AG04449 (cell line): Measurements from ENCODE around the gene IGSF5.
"Not testable (repeated sequence)": the region's sequence is repeated elsewhere in the genome, so short reads cannot be mapped to it uniquely, and the experiment has no call there.

Experiments
- CTCF ChIA-PET: fragments of 350-600 bp; formaldehyde crosslinking; extraction: SDS; loops from one replicate; lab custom pipeline; 2021; ENCODE audit warnings: antibody characterized with exemption; lab: Yijun Ruan, JAX
- POLR2A ChIA-PET: fragments of 400-600, 350-600 bp; formaldehyde crosslinking; extraction: SDS; loops from one replicate; lab custom pipeline; 2020; ENCODE audit warnings: antibody characterized with exemption, inconsistent platforms; lab: Yijun Ruan, JAX
- DNase-seq: peaks from one replicate; pipeline ENCODE4 v3.0.0-alpha.2; 2010; ENCODE audit warnings: low read depth, low spot score
- H3K4me3 ChIP-seq: 2 replicates; pipeline ENCODE4 v1.5.1; 2011; ENCODE audit warnings: low read depth, mild to moderate bottlenecking, control low read depth, low read length
- CTCF ChIP-seq: IDR thresholded peaks from one replicate; pipeline ENCODE4 v1.5.1; 2011; ENCODE audit warnings: mild to moderate bottlenecking, moderate library complexity, low read length, control low read depth, inconsistent platforms; ENCODE audit not compliant: insufficient read depth; ENCODE audit errors: missing control alignments

The IGSF5 gene

GRCh38 chr21:39744883-39745282, at the start of gene IGSF5:
TSS of gene IGSF5 (plus strand) at chr21:39745183. CDS start at chr21:39745510, 327 bp downstream.
- CTCF ChIA-PET, H3K4me3 ChIP-seq, POLR2A ChIA-PET, DNase-seq: not testable (repeated sequence)

DNA sequence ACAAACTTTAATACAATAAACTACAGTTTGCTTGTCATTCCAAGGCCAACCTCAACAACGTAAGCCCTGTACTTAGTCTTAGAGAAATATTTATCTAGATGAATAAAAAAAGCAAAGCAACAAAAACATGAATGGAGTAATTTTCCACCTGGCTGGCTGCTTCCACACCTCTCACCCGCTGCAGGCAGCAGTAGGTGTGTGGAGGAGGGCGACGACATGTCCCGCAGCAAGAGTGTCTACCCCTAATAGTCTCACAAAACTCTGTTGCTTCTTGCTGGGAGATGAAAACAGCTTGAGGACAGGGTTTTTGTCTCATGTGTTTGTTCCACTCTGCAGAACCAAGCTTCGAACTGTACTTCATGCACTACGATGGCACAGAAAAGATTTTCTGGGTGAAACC, 48.8 kb upstream of the IGSF5 start:
- CTCF ChIA-PET = interaction anchor here (1.7 kb wide), 1 partner anchor 178 kb away, joined by 8 read pairs; no protein-coding TSS in a partner anchor
- POLR2A ChIA-PET = no interaction called here
- DNase-seq = no peak
- H3K4me3 ChIP-seq = no peak overlapping the region
- no peak for TF ChIP-seq CTCF

GRCh38 chr21:39696618-39697017, 48.4 kb upstream of the IGSF5 start:
- no peak for TF ChIP-seq CTCF
- H3K4me3 ChIP-seq = no peak overlapping the region
- no peak for DNase-seq
- POLR2A ChIA-PET = no interaction called here
- CTCF ChIA-PET = interaction anchor here (1.0 to 1.7 kb wide), 2 partner anchors 9 to 179 kb away, joined by 4 to 8 read pairs; no protein-coding TSS in a partner anchor

- TF ChIP-seq CTCF = no peak
- ChIA-PET CTCF (interaction anchor here (5.4 kb wide), 1 partner anchor 183 kb away, joined by 31 read pairs; no protein-coding TSS in a partner anchor), POLR2A (no interaction called here)
- no peak for DNase-seq
- no peak overlapping the region for H3K4me3 ChIP-seq
Observed at GRCh38 chr21:39700318-39700717, 44.7 kb upstream of the IGSF5 start.

- DNase-seq = no peak
- ChIA-PET CTCF (interaction anchor here (17.1 kb wide), 1 partner anchor 182 kb away, joined by 482 read pairs; no protein-coding TSS in a partner anchor), POLR2A (no interaction called here)
- TF ChIP-seq CTCF = no peak
- no peak overlapping the region for H3K4me3 ChIP-seq
Observed at GRCh38 chr21:39703578-39703977, 41.4 kb upstream of the IGSF5 start.

DNA sequence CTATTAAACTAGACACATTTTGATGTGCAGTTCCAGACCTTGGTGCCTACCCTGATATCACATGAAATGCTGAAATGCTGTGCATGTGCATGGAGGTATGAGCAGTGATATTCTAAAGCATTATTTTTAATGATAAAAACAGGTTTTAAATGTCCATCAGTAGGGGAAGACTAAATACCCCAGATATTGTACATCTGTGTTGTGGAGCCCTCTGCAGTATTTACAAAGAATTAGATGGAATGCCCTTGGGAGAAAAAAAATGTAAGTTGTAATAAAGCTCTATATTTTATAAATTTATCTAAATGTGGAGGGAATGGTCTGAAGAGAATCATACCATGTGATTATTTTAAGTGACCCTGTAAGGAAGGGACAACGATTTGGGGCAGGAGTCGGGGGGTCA, 39.1 kb upstream of the IGSF5 start:
- ChIA-PET POLR2A (no interaction called here), CTCF (interaction anchor here (0.9 to 17.1 kb wide), 12 partner anchors 9 to 264 kb away, joined by 3 to 482 read pairs (median 4); no protein-coding TSS in a partner anchor)
- no peak for TF ChIP-seq CTCF
- H3K4me3 ChIP-seq = no peak overlapping the region
- DNase-seq = no peak

DNA sequence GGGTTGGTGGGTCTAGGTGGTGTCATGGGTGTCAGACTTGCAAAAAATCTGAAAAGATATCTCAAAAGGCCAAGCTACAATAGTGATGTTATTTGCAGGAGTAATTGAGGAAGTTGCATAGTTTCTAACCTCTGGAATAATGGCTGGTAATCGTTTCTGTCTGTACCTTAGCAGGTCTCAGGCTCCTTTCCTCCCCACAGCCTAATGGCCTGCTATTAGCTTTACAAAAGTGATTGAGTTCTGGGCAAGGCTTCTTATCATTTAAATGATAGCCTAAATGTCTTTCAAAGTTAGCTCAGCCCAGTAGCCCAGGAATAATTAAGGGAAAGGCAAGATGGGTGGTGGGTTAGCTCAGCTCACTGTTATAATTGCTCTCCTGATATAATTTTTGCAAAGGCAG, 37.7 kb upstream of the IGSF5 start:
- no peak for TF ChIP-seq CTCF
- ChIA-PET CTCF (interaction anchor here (1.3 to 17.1 kb wide), 8 partner anchors 9 to 266 kb away, joined by 4 to 482 read pairs (median 6); no protein-coding TSS in a partner anchor), POLR2A (no interaction called here)
- no peak for DNase-seq
- no peak overlapping the region for H3K4me3 ChIP-seq
